Activated T-cell treated with anti-CD3 and anti-CD28 coated beads for 24 hours (primary cell): ENCODE data around the gene SPACA1.

Source experiments
- DNase-seq: peaks from one replicate; pipeline ENCODE4 v3.0.0-alpha.2; 2020; ENCODE audit warnings: low read depth

SPACA1 gene

DNA sequence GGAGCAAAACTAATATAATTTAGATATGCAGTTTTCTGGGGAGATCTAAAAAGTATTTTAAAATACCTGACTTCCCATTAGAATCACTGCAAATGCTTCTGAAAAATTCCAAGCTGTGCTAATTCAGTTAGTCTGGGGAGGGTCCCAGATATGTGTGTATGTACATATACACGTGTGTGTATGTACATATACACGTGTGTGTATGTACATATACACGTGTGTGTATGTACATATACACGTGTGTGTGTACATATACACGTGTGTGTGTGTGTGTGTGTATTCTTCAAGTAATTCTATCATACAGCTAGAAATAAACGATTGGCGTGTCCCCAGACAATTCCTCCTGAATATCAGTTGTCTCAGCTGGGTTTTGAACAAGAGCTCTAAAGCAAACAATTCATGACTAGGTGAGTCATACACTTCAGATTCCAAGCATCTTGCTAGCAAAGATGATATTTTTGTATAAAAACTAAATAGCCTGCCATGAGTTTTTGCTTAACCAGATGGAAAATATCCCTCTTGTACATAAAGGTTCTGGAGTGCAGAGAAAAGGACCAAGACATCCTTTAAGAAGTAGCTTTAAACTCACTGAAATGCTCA, 58.2 kb downstream of the SPACA1 start:
- no peak for DNase-seq

DNA sequence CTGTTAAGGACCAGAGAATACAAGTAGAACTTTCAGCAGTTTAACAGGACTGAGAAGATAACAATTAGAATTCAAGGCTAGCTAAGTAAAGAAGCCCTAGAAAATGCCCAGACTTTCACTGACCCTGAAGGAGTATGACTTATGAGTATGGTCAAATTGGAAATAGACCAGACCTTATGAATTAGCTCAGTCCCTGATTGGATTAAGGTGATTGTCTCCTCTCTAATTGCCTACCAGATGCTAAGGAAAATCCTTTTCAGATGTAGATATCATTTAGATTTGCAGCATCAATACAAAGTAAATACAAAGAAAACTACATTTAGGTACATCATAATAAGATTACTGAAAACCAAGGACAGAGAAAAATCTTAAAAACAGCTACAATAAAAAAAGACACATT, 59.6 kb downstream of the SPACA1 start:
- no peak for DNase-seq

DNA sequence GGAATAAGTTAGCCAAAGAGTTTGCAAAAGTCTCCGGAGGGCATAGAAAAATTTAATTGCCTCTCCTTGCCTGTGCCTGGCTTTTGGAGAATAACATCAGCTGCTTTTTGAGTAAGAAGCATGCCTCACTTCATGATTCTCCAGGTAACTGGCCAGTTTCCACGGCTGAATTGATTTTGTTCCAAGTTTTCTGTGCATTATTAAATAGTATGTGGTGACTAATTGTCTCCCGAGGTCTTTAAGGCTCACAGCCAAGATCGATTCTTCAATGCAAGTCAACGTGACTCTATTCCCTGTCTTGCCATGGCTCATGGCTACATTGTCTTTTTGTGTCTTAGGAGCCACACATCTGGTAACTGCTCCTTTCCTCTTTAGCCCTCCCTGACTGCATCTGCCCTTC, 64.3 kb downstream of the SPACA1 start:
- DNase-seq: no peak

DNA sequence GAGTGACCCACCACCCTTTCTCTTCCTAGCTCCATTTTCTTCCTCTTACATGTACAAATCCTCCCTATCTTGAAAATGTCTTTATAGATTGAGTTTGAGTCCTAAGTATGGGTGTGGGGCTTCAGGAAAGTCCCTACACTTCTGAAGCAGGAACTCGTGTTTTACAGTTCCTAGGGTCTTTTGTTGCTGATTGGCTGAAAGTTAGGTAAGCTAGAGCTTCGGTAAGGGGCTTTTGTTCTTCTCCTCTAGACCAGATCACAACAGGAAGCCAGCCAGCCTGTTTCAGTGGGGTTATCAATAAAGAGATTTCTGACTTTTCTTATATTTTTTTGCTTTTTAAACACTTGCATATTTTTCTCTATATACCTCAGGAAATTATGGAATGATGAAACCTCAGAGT, 67.2 kb downstream of the SPACA1 start:
- DNase-seq: no peak

DNA sequence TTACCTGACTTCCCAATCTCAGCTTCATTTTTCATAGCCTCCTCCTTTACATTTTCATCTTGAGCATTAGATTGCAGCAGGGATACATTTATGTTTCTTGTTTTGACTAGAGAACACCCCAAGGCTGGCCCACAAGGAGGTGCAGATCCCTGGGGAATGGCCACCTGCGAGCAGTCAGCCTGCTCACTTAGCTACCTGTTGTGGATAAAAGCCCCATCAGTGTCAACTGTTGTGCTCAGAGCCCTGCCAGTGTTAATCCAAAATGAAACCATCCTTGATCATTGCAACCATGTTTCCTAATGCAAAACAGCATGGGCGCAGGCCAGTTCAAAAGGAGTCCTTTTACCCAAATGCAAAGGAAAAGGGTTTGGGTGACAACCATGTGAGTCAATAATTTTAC, 67.7 kb downstream of the SPACA1 start:
- no peak for DNase-seq

DNA sequence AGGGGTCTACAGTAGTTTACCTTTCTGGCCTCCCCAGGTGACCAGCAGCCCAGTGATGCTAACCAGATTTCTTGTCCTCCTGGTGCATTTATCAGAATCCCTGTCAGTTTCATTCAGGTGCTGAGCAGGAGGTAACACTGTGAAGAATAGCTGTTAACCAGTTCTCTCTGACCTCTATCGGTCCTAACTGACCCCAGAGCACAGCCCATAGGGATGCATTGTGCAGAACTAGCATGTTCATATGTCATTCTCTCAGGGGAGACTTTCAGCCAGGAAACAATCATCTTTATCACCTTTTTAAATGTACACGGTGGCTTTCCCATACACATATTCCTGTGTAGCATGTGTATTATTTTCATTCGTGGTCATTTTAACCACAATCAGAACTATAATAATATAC, 68.6 kb downstream of the SPACA1 start:
- DNase-seq: no peak
